ENCODE data around the gene OOSP4A.
A peak's percentile ranks its signal among the peaks of the same experiment; 100 is the strongest.

The OOSP4A gene

GRCh38 chr11:59963733-59964132, at the start of gene OOSP4A:
OOSP4A (plus strand) TSS chr11:59964033; CDS start chr11:59964033, 0 bp downstream.
- no peak for DNase-seq

- no peak for DNase-seq
These were observed 45.4 kb upstream of the OOSP4A start for GRCh38 chr11:59918480-59918879.

- DNase-seq: peak; percentile 5
These were observed 44.7 kb upstream of the OOSP4A start for GRCh38 chr11:59918987-59919589.

- no peak for DNase-seq
These were observed 40.0 kb upstream of the OOSP4A start for GRCh38 chr11:59923813-59924212.

- no peak for DNase-seq
These were observed 32.1 kb upstream of the OOSP4A start for GRCh38 chr11:59931688-59932087.

GRCh38 chr11:59938132-59938531, 25.7 kb upstream of the OOSP4A start, which contains the start of gene OOSP1:
OOSP1 (plus strand) TSS chr11:59938432; CDS start chr11:59938455, 23 bp downstream.
- DNase-seq: no peak

- no peak for DNase-seq
These were observed 25.1 kb upstream of the OOSP4A start for GRCh38 chr11:59938718-59939117.

- DNase-seq: no peak
These were observed 24.4 kb upstream of the OOSP4A start for GRCh38 chr11:59939482-59939881.

GRCh38 chr11:59941091-59941490, 22.7 kb upstream of the OOSP4A start:
- DNase-seq: no peak

- DNase-seq: no peak
These were observed 19.7 kb upstream of the OOSP4A start for GRCh38 chr11:59943997-59944714.

- DNase-seq: peak; percentile 2
These were observed 19.1 kb upstream of the OOSP4A start for GRCh38 chr11:59944720-59945119.

- no peak for DNase-seq
These were observed 10.2 kb upstream of the OOSP4A start for GRCh38 chr11:59953463-59954218.

GRCh38 chr11:59954219-59954847, 9.5 kb upstream of the OOSP4A start:
- no peak for DNase-seq

GRCh38 chr11:59957094-59957493, 6.7 kb upstream of the OOSP4A start:
- DNase-seq: no peak

- no peak for DNase-seq
These were observed 3.1 kb upstream of the OOSP4A start for GRCh38 chr11:59960502-59961381.

- no peak for DNase-seq
These were observed 1.7 kb upstream of the OOSP4A start for GRCh38 chr11:59962107-59962482.

GRCh38 chr11:59965424-59965823, 1.6 kb downstream of the OOSP4A start:
- DNase-seq: no peak

- DNase-seq: no peak
These were observed 2.4 kb downstream of the OOSP4A start for GRCh38 chr11:59966201-59966600.

- DNase-seq: no peak
These were observed 4.0 kb downstream of the OOSP4A start for GRCh38 chr11:59967677-59968394.

GRCh38 chr11:59968395-59968783, 4.6 kb downstream of the OOSP4A start:
- DNase-seq: no peak

GRCh38 chr11:59973097-59973496, 9.3 kb downstream of the OOSP4A start:
- DNase-seq: no peak
